Left ventricle myocardium superior (tissue), 1 donor: ENCODE measurements around the gene EBF3. TPM values are rescaled to one million over a fixed set of nuclear protein-coding genes. Genes with fewer than 3 reads are reported as not detected.

Experiments
- ATAC-seq: fragments of 200-7000 bp; cut with Tn5 transposase; one replicate; pipeline ENCODE4 v1.9.1; 2020; ENCODE audit warnings: mild to moderate bottlenecking, moderate library complexity
- DNase-seq: peaks from one replicate; pipeline ENCODE4 v3.0.0-alpha.2; 2020
- intact Hi-C: fragments of 100-400 bp; cut with micrococcal nuclease; formaldehyde crosslinking; loops from one replicate; pipeline ENCODE4 v1.11.0; 2022
- total RNA-seq: library from RNA; stranded (reverse); fragmentation: NEBNext Ultra II Directional; extraction: Animal tissue kit (Norgen Biotek cat#: 25700); gene quantifications from one replicate; pipeline ENCODE4 v1.2.1, GENCODE V29; 2021
- donor health status: DM: no; HTN: yes; CAD: no; lungs with severe emphysema.

The EBF3 gene
- total RNA-seq, 1 donor from 2014 or later, result 7.1 TPM

DNA sequence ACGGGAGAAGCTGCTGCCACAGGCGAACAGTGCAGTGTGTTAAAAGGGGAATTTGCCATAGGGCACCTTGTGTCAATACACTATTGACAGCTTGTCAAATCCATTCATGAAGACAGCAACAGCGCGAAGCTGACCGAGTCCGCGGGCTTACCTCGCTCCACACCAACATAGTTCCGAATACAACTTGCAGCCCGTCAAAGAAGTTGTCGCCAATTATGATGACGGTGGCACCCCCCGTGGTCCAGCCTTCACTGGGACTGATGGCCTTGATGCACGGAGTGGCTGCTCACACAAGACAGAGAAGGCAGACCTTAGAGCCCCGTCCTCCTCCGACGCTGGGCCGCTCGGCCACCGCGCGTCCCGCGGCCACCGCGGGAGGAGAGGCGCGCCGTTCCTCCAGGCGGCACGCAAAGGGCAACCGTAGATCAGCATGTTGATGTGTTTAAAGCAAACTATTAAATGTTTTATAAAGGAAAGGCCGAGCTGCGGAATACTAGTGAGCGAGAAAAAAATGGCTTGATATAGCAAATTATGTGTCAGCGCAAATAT lies 96.4 kb downstream of the EBF3 start:
- intact Hi-C loops, result no loop called here
- ATAC-seq (no peak), DNase-seq (no peak)

DNA sequence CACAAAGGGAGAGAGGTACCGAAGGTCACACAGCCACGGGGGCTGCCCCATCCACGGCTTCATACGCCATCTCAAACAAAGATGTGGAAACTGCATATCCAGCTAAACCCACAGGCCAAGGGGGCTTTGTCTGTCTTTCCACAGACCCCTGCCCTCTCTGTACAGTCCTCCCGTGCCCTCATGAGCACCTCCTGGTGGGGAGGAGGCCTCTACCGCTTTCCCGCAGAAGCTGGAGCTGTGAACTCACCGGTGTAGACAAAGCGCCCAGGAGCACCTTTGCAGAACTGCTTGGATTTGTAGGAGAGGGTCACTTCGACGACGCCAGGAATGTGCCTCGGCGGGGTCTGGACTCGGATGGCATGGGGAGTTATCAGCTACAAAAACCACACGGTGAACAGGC lies 97.2 kb downstream of the EBF3 start:
- ATAC-seq (no peak), DNase-seq (no peak)
- intact Hi-C loops, result no loop called here

DNA sequence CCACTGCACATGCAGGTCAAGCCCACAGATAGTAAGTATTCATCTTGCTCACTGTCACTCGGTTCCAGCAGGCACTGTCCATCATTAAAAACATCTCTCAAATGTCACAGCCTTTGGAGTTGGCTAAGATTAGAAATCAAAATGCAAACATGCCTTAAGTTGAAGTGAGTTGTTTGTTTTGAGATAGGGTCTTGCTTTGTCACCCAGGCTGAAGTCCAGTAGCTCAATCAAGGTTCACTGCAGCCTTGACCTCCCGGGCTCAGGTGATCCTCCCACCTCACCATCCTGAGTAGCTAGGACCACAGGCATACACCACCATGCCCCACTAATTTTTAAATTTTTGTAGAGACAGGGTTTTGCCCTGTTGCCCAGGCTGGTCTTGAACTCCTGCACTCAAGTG lies 98.1 kb downstream of the EBF3 start:
- no peak for ATAC-seq
- intact Hi-C loops, result no loop called here
- DNase-seq, result no peak

DNA sequence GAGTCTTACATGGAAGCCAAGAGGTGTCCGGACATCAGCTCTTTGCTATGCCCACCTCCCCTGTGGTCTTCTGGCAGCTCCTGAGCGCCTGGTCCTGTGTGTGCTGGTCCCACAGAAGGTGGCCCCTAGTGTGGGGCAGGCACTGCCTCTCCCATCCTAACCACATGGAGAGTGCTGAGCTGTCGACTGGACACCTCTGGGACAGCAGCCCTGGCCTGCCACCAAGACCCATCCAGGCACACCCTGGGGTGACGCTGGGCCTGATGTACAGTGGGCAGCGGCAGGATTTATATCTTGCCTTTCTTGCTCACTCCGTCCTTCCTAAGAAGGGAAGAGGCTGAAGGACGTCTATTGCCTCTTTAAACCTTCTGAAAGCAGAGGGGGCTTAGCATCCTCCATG lies 98.7 kb downstream of the EBF3 start:
- DNase-seq (no peak), ATAC-seq (peak; percentile 19)
- intact Hi-C loops, result no loop called here

DNA sequence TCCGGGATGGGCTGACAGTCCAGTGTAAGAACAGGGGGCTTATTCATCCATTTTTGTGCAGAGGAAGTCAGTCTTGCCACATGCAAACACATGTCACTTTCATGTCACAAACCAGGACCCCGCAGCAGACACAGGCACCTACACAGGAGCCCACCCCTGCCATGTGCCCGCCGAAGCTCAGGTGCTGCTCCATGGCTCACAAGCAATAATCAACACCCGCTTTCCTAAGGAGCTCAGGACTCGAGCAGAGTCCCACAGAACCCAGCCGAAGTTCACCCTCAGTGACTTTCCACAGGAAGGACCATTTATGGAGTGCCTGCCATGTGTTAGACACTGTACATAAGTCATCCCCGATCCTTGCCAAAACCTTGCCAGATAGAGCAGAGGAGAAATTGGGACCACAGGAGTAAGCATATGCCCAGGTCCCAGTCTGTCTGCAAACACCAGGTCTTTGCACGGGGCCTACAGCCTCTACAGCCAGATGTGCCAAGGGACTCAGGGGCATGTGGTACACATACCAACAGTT lies 99.4 kb downstream of the EBF3 start:
- ATAC-seq, result peak; percentile 37
- intact Hi-C loops, result no loop called here

DNA sequence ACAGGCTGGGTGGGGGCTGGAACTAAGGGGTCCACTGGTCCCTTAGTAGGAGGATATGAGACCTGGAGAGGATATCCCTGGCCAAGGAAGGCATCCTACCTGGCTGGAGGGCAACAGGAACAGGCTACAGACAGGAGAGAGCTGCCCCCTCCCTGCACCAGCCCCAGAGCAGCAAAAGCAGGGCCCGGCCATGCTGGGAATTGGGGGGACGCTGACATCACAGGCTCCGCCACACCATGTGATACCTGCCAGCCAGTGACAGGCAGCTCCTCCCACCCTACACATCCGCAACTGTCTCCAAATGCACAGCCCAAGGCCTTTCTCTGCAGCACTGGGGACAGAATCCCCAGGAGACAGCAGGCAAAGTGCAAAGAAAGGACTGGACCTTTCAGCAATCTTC lies 100.0 kb downstream of the EBF3 start:
- ATAC-seq, result no peak
- intact Hi-C loops, result no loop called here
- DNase-seq, result no peak

More for the DNA sequence above, 99.4 kb downstream of the EBF3 start:
- DNase-seq, result no peak

DNA sequence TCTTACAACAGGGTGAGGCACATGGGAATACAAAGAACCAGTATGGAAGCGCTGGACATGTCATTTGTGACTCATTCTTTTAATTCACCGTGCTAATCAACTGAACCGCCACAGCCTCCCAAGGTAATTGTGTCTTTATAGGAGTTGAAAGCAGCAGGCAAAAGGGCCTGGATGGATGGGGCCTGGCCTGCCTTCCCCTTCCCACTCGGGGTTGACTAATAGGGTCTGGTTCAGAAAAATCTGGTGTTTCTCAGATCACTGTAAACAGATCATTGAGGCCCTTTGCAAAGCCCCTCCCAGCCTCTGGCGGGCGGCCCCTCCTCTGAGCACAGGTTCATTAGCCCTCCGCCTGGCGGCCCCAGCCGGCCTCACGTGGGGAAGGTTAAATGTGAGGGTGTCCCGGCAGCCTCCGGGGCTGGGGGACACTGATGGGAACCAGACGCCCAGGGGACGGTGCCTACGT lies 100.8 kb downstream of the EBF3 start:
- no peak for DNase-seq
- intact Hi-C loops, result no loop called here
- ATAC-seq, result peak; percentile 21

DNA sequence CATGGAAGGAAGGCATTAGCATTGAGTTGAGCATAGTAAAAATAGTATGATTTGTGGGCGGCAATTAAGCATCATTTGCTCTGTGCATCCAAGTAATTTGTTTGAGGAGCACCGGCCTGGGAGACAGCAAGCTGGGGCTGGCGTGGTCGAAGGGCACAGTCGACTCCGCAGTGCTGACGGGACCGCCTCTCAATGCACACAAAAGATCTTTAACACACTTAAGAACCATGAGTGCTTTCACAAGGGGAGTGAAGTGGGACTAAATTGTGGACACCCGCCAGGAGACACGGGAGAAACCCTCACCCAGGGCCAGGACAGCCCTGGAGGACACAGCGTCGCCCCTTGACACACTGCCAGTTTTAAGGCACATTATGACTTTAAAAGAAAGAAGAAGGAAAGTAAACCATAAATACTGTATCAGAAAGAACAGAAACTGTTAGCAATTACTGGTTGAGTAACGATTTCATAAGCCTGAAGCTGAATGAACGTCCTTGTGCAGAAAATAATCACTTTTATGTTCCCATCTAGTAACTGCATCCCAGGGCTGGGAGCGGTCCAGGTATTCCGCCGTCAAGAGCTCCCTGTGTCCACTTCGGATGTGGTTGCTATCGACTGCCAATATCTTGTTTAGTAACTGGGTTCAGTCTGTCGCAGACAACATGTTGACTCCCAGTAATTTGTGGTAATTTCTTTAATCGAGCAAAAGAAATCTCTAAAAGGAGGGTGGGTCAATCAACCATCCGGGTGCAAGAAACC lies 102.1 kb downstream of the EBF3 start:
- intact Hi-C loops, result no loop called here
- no peak for DNase-seq

DNA sequence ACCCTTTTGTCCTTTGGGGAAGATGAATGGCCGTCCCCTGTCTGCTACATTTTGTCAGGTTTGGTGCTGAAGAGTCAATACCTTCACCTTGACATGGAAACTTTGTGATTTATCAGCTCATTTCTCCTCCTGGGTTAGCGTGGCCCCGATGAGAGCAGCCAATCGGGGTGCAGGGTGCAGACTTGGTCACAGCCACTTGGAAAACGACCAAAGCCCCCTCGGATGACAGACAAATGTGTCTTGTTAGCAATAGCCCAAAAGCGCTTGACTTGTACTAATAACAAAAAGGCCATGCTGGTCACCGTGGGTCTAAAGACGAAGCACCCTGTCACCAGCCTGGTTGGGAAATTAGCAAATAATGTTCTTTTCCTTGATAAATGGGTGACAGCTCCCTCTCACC lies 103.7 kb downstream of the EBF3 start:
- intact Hi-C loops, result no loop called here
- ATAC-seq (no peak), DNase-seq (no peak)

More for the DNA sequence above, 102.1 kb downstream of the EBF3 start:
- ATAC-seq, result no peak

DNA sequence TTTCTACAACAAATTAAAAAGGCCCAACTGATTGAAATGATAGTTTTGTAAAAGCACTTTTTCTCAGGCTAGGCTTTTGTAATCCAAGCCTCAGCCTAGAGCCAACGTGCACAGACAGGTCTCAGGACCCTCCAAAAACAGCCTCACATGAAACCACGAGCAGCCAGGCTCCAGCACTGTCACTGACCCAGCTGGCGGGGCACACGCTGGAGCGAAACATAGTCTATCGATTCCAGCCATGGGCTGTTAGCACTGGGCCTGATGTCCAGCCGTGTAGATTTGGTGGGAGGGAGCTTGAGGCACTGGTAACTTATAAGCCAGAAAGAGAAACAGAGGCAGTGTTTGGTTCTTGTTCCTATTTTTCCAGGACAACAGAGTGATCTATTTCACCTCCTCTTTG lies 104.5 kb downstream of the EBF3 start:
- ATAC-seq, result no peak
- no peak for DNase-seq
- intact Hi-C loops, result no loop called here

DNA sequence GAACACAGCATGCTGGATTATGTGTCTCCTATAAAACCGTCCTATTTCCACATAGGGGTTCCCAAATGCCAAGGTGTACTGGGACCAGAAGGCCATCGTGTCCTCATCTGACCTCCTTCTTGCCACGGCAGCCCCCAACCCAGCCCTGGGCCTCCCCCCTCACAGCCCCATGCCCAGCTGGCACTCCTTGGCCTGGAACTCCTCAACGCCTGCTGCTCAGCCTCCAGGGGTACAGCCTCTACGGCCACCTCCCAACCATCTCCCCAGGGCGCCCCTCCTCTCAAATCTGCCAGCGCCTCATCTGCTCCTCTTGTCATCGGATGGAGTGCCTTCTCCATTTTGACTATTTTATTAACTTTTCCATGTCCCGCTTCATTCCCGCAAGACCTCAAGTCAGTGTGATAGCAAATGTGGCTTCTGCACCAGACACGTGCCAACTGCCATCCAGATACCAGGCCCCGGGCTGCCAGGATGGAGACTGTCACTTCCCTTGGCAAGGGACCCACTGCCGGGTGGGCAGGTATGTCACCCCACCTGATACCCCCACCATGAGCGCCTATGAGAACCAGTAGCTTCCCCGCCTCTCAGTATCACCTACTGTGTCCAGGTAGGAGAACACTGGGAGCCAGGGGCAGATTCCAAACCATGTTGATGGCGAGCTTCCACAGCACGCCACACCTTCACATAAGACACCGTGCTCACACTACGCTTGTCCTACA lies 106.7 kb downstream of the EBF3 start:
- intact Hi-C loops, result no loop called here
- DNase-seq (no peak), ATAC-seq (no peak)

DNA sequence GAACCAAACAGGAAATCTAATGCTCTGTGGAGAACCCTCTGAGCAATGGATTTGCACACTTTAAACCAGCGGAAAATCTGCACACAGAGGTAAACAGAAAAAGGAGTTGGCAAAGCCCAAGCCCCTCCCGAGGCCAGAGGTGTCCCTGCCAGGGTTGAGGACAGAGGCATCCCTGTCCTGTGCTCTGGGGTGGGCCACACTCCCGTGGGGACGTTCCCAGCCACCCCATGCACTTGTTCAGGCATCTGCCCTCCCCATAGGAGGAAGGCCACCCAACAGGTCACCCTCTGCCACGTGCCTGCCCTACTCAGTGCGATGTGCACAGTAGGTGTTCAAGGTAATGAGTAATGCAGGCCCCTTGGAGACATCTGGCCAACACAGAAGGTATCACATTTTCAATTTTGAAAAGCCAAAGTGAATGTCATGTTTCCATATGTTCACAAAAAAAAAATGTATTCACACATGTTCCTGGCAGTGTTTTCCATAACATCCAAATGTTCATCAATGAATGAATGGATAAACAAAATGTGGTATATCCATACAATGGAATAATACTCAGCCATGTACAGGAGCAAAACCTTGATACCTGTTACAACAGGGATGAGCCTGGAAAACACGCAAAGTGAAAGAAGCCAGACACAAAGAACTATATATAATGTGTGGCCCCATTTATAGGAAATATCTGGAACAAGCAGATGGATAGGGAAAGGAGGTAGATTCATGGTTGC lies 108.1 kb downstream of the EBF3 start:
- no peak for ATAC-seq
- intact Hi-C loops, result no loop called here
- DNase-seq, result no peak

DNA sequence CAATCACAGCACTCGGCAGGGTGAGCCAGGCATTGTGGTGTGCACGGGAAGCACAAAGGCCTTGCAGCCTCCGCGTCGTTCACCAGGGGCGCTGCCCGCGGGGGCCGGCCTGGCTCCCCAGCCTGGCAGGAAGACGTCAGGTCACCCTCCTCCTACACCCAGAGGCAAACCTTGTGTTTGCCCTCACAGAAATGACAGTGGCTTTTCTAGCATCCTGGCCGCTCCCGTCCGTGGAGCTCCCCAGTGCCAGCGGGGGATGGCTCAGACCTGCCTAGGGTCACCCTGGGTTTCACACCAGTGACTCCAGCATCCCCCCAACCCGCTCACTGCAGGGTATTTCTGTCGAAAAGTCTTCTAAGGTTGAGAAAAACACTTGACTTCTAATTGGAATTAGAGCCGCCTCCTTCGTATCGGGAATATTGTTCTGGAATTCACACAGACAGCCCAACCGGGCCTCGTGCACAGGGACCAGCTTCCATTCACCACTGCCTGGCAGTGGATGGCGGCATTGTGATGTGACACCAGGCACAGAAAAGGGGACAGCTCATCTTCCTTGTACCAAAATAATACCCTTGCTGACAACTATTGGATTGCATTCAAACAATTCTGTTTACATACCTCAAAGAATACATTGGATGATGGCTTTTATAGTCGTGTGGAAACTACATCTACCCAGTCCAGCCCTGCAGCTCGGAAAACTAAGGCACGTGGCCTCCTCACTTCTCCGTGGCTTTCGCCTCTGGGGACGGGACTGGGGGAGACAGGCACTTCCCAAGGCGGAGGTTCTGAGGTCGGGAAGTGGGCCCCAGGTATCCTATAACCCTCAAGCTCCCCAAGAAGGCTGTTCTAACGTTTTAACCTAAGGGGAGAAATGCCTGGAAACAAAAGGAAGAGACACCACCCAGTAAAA lies 109.0 kb downstream of the EBF3 start:
- ATAC-seq, result no peak
- no peak for DNase-seq
- intact Hi-C loops, result no loop called here

DNA sequence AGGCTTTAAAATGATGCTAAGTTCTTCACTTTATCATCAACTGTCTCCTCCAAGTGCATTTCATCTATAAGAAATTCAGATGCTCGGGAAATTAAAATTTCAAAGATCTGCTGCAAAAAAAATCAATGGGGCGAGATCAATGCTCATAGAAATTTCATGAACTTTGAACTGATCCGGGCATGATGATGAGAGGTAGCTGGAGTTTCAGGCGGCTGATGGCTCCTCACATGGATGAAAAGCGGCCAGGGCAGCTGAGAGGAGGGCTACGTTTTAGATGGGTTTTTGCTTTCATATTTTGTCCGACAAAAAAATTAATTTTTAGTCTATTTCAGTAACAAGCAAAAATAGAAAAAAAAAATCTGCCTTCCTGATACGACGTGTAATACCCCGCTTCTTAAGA lies 109.9 kb downstream of the EBF3 start:
- no peak for ATAC-seq
- DNase-seq, result no peak
- intact Hi-C loops, result no loop called here

DNA sequence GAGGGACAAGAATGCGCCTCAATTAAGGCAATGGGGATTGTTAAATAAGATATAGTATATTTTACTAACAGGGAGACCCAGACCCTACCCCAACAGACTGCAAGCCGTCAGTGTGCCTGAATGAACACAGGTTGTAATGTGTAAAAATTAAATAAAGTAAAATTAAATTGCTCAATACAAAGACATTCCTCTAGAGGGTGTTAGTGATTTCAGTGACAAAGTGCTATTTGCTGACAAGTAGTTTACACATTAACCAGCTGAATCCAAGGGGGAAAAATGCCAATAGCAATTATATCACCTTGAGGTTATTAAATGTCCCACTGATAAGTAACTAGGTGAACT lies 110.5 kb downstream of the EBF3 start:
- intact Hi-C loops, result no loop called here

DNA sequence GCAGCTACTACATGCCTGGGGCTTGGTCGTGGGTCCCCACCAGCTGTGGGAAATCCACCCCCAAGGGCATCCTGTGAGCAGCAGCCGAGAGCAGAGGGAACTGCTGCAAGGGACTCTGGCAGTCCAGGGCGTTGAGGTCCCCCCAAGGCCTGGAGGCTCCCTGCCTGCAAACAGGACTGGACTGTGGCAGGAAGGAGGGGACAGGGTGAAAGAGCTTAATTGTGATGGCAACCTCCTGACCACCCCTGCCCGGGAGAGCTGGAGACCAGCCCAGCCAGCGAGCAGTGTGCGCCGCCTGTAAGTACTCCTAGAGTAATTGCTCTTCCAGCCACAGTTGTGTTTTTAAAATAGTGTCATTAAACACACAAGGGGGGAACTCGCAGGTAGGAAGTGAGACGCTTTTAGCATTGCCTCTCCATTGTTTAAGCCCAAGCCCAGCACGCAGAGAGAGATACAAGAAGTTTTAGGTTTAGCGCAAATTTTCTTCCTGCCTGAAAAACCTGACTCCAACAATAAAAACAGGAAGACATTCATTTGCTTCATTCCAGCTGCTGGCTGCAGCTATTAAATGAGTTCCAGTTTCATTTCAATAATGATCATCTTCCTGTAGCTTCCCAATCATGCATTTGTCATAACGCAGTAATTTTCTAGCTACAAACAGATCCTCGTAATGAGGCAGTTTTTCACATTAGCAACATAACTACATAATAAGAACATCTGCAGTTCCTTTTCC lies 111.1 kb downstream of the EBF3 start:
- ATAC-seq (no peak), DNase-seq (no peak)
- intact Hi-C loops, result no loop called here

More for the DNA sequence above, 110.5 kb downstream of the EBF3 start:
- DNase-seq (no peak), ATAC-seq (no peak)

DNA sequence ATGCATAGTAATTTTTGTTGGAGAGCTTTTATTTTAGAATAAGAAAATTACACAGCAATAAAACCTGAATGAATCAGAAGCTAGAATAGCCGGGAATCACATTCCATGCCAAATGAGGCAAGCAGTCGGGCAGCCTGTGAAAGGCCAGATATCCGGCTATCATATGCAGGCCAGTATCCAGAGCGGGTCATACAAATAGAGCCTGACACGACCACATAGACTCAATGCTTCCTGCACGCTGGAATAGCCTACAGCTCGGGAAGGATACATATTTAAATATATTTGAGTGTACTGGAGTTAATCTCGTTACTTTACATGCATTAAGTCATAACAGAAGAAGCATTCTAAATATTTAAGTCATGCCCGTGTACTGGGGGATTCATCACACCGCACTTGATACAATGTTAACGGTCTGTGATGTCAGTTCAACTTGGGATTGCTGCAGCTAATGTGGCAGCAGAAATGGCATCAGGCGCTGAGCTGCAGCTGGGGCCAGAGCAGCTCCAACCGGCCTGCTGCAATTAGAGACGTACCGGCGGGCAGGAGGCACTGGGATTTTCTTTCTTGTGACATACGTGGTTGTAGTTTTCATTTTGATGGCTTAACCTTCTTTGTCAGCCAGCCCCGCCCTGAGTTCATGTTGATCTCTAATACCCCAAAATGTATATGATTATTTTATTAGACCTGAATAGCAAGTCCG lies 112.0 kb downstream of the EBF3 start:
- intact Hi-C loops, result no loop called here
- DNase-seq (no peak), ATAC-seq (no peak)

DNA sequence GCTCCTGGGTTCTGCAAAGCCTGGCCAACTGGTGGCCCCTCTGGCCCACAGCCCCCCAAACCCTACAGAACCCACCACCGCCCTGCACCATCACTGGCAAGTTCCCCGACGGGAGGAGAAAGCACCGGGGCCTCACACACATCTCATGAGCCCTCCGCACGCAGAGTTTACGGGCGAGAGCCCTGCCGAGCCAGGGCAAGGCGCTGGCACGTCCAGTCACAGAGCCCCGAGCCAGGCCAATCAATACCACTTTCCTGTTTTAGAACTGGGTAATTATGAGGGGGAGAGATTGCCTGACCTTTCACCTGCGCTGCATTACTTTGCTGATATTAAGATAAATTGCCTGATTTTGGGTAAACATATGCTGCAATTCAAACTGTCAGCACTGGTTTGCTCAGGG lies 113.3 kb downstream of the EBF3 start:
- DNase-seq, result no peak
- intact Hi-C loops, result no loop called here
- no peak for ATAC-seq
